ENCODE data around the gene ANKRD36C. TPM values are rescaled to one million over a fixed set of nuclear protein-coding genes. Genes with fewer than 3 reads are reported as not detected.
"Not testable (repeated sequence)": the region's sequence is repeated elsewhere in the genome, so short reads cannot be mapped to it uniquely, and the experiment has no call there.

Gene ANKRD36C
- total RNA-seq, 1 experiment from 2014 or later = 10.9 TPM

- not testable (repeated sequence) for DNase-seq (ENCODE audit: low read depth)
Measured at GRCh38 chr2:95799147-95799889, 192.3 kb downstream of the ANKRD36C start.

GRCh38 chr2:95796249-95797099 is 195.2 kb downstream of the ANKRD36C start:
- DNase-seq (ENCODE audit: low read depth) = not testable (repeated sequence)

GRCh38 chr2:95793970-95794369 is 197.7 kb downstream of the ANKRD36C start:
- DNase-seq (ENCODE audit: low read depth) = not testable (repeated sequence)

GRCh38 chr2:95790180-95790579 is 201.4 kb downstream of the ANKRD36C start:
- not testable (repeated sequence) for DNase-seq (ENCODE audit: low read depth)

- not testable (repeated sequence) for DNase-seq (ENCODE audit: low read depth)
Measured at GRCh38 chr2:95789385-95789784, 202.2 kb downstream of the ANKRD36C start.

- DNase-seq (ENCODE audit: low read depth) = not testable (repeated sequence)
Measured at GRCh38 chr2:95788642-95789041, 203.0 kb downstream of the ANKRD36C start.

Other genes starting within 250 kb of the ANKRD36C start
- gene GPAT2, start 43.1 kb upstream of the ANKRD36C start, total RNA-seq (2014; rRNA removed; shearing (Covaris generic)) = 0.06 TPM in 1 of 2 replicates, not detected in the other
- 0.42 TPM in 1 of 2 replicates, not detected in the other for gene ADRA2B, start 124.7 kb upstream of the ANKRD36C start, total RNA-seq (2014; rRNA removed; shearing (Covaris generic))
- not detected in 2 replicates for gene ASTL, start 146.7 kb upstream of the ANKRD36C start, total RNA-seq (2014; rRNA removed; shearing (Covaris generic))
- 21.1 and 24.4 TPM in 2 replicates for gene DUSP2, start 153.6 kb upstream of the ANKRD36C start, total RNA-seq (2014; rRNA removed; shearing (Covaris generic))
- gene STARD7, start 217.0 kb upstream of the ANKRD36C start, total RNA-seq (2014; rRNA removed; shearing (Covaris generic)) = 176 and 199 TPM in 2 replicates

Data from Daoy (cell line).